MG63 (cell line): Measurements from ENCODE around the gene PDZD2. TPM values are rescaled to one million over a fixed set of nuclear protein-coding genes. Genes with fewer than 3 reads are reported as not detected.
"Not testable (repeated sequence)": the region's sequence is repeated elsewhere in the genome, so short reads cannot be mapped to it uniquely, and the experiment has no call there.

ENCODE experiments used
- DNase-seq: peaks from one replicate; pipeline ENCODE4 v3.0.0-alpha.2; 2020
- H3K27me3 ChIP-seq: fragments of 250-450 bp; sonication (Bioruptor Pico); 2 replicates; pipeline ENCODE4 v1.5.1; 2020; ENCODE audit warnings: mild to moderate bottlenecking, moderate library complexity
- H3K36me3 ChIP-seq: fragments of 250-450 bp; sonication (Bioruptor Pico); 2 replicates; pipeline ENCODE4 v1.5.1; 2020; ENCODE audit warnings: mild to moderate bottlenecking, moderate library complexity
- H3K4me3 ChIP-seq: fragments of 250-450 bp; sonication (Bioruptor Pico); 2 replicates; pipeline ENCODE4 v1.5.1; 2020; ENCODE audit warnings: mild to moderate bottlenecking, moderate library complexity
- H3K9me3 ChIP-seq: fragments of 250-450 bp; sonication (Bioruptor Pico); 2 replicates; pipeline ENCODE4 v1.5.1; 2020; ENCODE audit warnings: mild to moderate bottlenecking, moderate library complexity
- total RNA-seq: library from RNA; depleted of rRNA; stranded (reverse); fragments of >200 nt; shearing (Covaris generic); gene quantifications from 2 replicates; pipeline ENCODE4 v1.2.3, GENCODE V29; 2014; ENCODE audit warnings: low replicate concordance

Gene PDZD2
- total RNA-seq, 1 experiment from 2014 or later = 0.13 TPM

- no peak for DNase-seq
- Histone ChIP-seq H3K36me3 (no peaks in the 10 kb centered on the region), H3K4me3 (no peak overlapping the region), H3K9me3 (peaks cover 2% of the 10 kb centered on the region; the same call in 1 of the 2 replicates), H3K27me3 (no peaks in the 10 kb centered on the region)
These were observed 22.3 kb downstream of the PDZD2 start for GRCh38 chr5:31661257-31661656.

- H3K36me3 ChIP-seq = no peaks in the 10 kb centered on the region
- peak; percentile 83 for DNase-seq
- H3K27me3 ChIP-seq = no peaks in the 10 kb centered on the region
- peaks cover 2% of the 10 kb centered on the region; the same call in 1 of the 2 replicates for H3K9me3 ChIP-seq
- H3K4me3 ChIP-seq = no peak overlapping the region
These were observed 24.6 kb downstream of the PDZD2 start for GRCh38 chr5:31663519-31663918.

- Histone ChIP-seq H3K4me3 (no peak overlapping the region), H3K36me3 (no peaks in the 10 kb centered on the region), H3K9me3 (peaks cover 2% of the 10 kb centered on the region; the same call in 1 of the 2 replicates), H3K27me3 (no peaks in the 10 kb centered on the region)
- DNase-seq = peak; percentile 22
These were observed 25.6 kb downstream of the PDZD2 start for GRCh38 chr5:31664566-31664965.

GRCh38 chr5:31671339-31671741 is 32.4 kb downstream of the PDZD2 start:
- H3K27me3 ChIP-seq = no peaks in the 10 kb centered on the region
- no peaks in the 10 kb centered on the region for H3K36me3 ChIP-seq
- DNase-seq = no peak
- no peaks in the 10 kb centered on the region for H3K9me3 ChIP-seq
- no peak overlapping the region for H3K4me3 ChIP-seq

GRCh38 chr5:31674371-31674951 is 35.5 kb downstream of the PDZD2 start:
- Histone ChIP-seq H3K4me3 (no peak overlapping the region), H3K27me3 (no peaks in the 10 kb centered on the region; the same call in 1 of the 2 replicates), H3K9me3 (no peaks in the 10 kb centered on the region), H3K36me3 (no peaks in the 10 kb centered on the region)
- no peak for DNase-seq

GRCh38 chr5:31675472-31675871 is 36.5 kb downstream of the PDZD2 start:
- no peak overlapping the region for H3K4me3 ChIP-seq
- no peaks in the 10 kb centered on the region for H3K9me3 ChIP-seq
- DNase-seq = no peak
- H3K36me3 ChIP-seq = no peaks in the 10 kb centered on the region
- no peaks in the 10 kb centered on the region; the same call in 1 of the 2 replicates for H3K27me3 ChIP-seq

- no peaks in the 10 kb centered on the region for H3K36me3 ChIP-seq
These were observed 39.2 kb downstream of the PDZD2 start for GRCh38 chr5:31678180-31678579.

GRCh38 chr5:31680528-31680927 is 41.6 kb downstream of the PDZD2 start:
- DNase-seq = no peak
- Histone ChIP-seq H3K27me3 (peaks cover 12% of the 10 kb centered on the region), H3K36me3 (no peaks in the 10 kb centered on the region), H3K9me3 (no peaks in the 10 kb centered on the region), H3K4me3 (no peak overlapping the region)

More at GRCh38 chr5:31678180-31678579, 39.2 kb downstream of the PDZD2 start:
- H3K4me3 ChIP-seq = no peak overlapping the region
- peaks cover under 1% of the 10 kb centered on the region; the same call in 1 of the 2 replicates for H3K27me3 ChIP-seq
- DNase-seq = no peak
- no peaks in the 10 kb centered on the region for H3K9me3 ChIP-seq

GRCh38 chr5:31682025-31682424 is 43.1 kb downstream of the PDZD2 start:
- Histone ChIP-seq H3K36me3 (no peaks in the 10 kb centered on the region), H3K27me3 (peaks cover 15% of the 10 kb centered on the region)

GRCh38 chr5:31682851-31683250 is 43.9 kb downstream of the PDZD2 start:
- H3K36me3 ChIP-seq = no peaks in the 10 kb centered on the region
- no peak overlapping the region for H3K4me3 ChIP-seq
- peaks cover 15% of the 10 kb centered on the region for H3K27me3 ChIP-seq
- H3K9me3 ChIP-seq = no peaks in the 10 kb centered on the region
- no peak for DNase-seq

More at GRCh38 chr5:31682025-31682424, 43.1 kb downstream of the PDZD2 start:
- no peak for DNase-seq
- Histone ChIP-seq H3K4me3 (no peak overlapping the region), H3K9me3 (no peaks in the 10 kb centered on the region)

- H3K9me3 ChIP-seq = no peaks in the 10 kb centered on the region
- no peaks in the 10 kb centered on the region for H3K36me3 ChIP-seq
- H3K27me3 ChIP-seq = peaks cover 10% of the 10 kb centered on the region
- DNase-seq = no peak
- H3K4me3 ChIP-seq = no peak overlapping the region
These were observed 49.7 kb downstream of the PDZD2 start for GRCh38 chr5:31688515-31689092.

- H3K27me3 ChIP-seq, H3K36me3 ChIP-seq, H3K9me3 ChIP-seq, DNase-seq, H3K4me3 ChIP-seq: not testable (repeated sequence)
These were observed 52.5 kb downstream of the PDZD2 start for GRCh38 chr5:31691408-31691807.

- DNase-seq = no peak
- Histone ChIP-seq H3K4me3 (no peak overlapping the region), H3K9me3 (no peaks in the 10 kb centered on the region), H3K27me3 (no peaks in the 10 kb centered on the region), H3K36me3 (no peaks in the 10 kb centered on the region)
These were observed 53.8 kb downstream of the PDZD2 start for GRCh38 chr5:31692561-31693221.

GRCh38 chr5:31698673-31699072 is 59.7 kb downstream of the PDZD2 start:
- H3K9me3 ChIP-seq = no peaks in the 10 kb centered on the region
- no peak overlapping the region for H3K4me3 ChIP-seq
- no peak for DNase-seq
- H3K36me3 ChIP-seq = no peaks in the 10 kb centered on the region
- H3K27me3 ChIP-seq = no peaks in the 10 kb centered on the region

GRCh38 chr5:31701642-31702299 is 62.8 kb downstream of the PDZD2 start:
- no peak overlapping the region for H3K4me3 ChIP-seq
- H3K9me3 ChIP-seq = no peaks in the 10 kb centered on the region
- H3K36me3 ChIP-seq = no peaks in the 10 kb centered on the region
- no peaks in the 10 kb centered on the region for H3K27me3 ChIP-seq
- no peak for DNase-seq

GRCh38 chr5:31702712-31703111 is 63.8 kb downstream of the PDZD2 start:
- Histone ChIP-seq H3K27me3 (no peaks in the 10 kb centered on the region), H3K4me3 (no peak overlapping the region), H3K9me3 (no peaks in the 10 kb centered on the region)

GRCh38 chr5:31703757-31704156 is 64.8 kb downstream of the PDZD2 start:
- no peak for DNase-seq
- H3K27me3 ChIP-seq = no peaks in the 10 kb centered on the region
- no peaks in the 10 kb centered on the region for H3K36me3 ChIP-seq
- H3K9me3 ChIP-seq = no peaks in the 10 kb centered on the region
- no peak overlapping the region for H3K4me3 ChIP-seq

More at GRCh38 chr5:31702712-31703111, 63.8 kb downstream of the PDZD2 start:
- no peaks in the 10 kb centered on the region for H3K36me3 ChIP-seq
- no peak for DNase-seq
